ENCODE data around the gene HYCC1. TPM values are rescaled to one million over a fixed set of nuclear protein-coding genes. Genes with fewer than 3 reads are reported as not detected.

The HYCC1 gene
- total RNA-seq, 1 experiment from 2014 or later = 48.9 TPM

GRCh38 chr7:23026164-23026563 lies 12.2 kb upstream of the HYCC1 start:
- H3K36me3 Mint-ChIP-seq (ENCODE audit: insufficient read depth, unreplicated experiment) = no peaks in the 10 kb centered on the region
- H3K9me3 Mint-ChIP-seq (ENCODE audit: unreplicated experiment) = no peaks in the 10 kb centered on the region
- ChIA-PET POLR2A (interaction anchor here (0.6 to 2.0 kb wide), 6 partner anchors 11 to 167 kb away, joined by 3 to 6 read pairs (median 4); partner anchors contain the start of gene KLHL7), CTCF (interaction anchor here (0.5 to 2.2 kb wide), 8 partner anchors 8 to 450 kb away, joined by 3 to 17 read pairs (median 6); no protein-coding TSS in a partner anchor)
- DNase-seq (ENCODE audit: unreplicated experiment) = peak; percentile 75
- no peak for TF ChIP-seq CTCF (IDR thresholded peaks at IDR 0.05; ENCODE audit: unreplicated experiment)
- intact Hi-C loops (cut with micrococcal nuclease) = no loop called here
- no TSS peak for BruUV-seq (replicated peaks)
- H3K27ac Mint-ChIP-seq (ENCODE audit: low read depth, unreplicated experiment) = peak overlapping the region; percentile 28
- H3K27me3 Mint-ChIP-seq (ENCODE audit: insufficient read depth, unreplicated experiment) = no peaks in the 10 kb centered on the region
- peaks cover 27% of the 10 kb centered on the region for H3K4me1 Mint-ChIP-seq (ENCODE audit: insufficient read depth, unreplicated experiment)
- H3K4me3 Mint-ChIP-seq (ENCODE audit: unreplicated experiment) = no peak overlapping the region

DNA sequence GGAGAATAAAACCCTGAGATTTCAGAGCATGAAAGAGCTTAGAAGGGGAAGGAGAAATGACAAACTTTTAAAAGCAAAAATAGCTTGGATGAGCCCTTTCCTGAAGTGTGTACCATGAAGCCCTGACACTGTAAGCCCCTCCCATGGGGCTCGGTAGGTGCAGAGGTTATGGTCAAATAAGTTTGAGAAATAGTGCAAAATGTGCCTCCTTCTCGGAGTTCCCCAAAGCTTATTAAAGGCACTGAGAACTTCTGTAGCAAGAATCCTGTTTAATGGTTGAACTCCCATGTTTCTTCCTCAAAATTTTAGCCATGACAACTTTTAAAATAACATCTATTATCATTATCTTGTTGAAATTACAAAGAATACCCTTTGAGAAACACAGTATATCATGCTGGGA lies 10.5 kb upstream of the HYCC1 start:
- no peaks in the 10 kb centered on the region for H3K36me3 Mint-ChIP-seq (ENCODE audit: insufficient read depth, unreplicated experiment)
- intact Hi-C loops (cut with micrococcal nuclease) = no loop called here

DNA sequence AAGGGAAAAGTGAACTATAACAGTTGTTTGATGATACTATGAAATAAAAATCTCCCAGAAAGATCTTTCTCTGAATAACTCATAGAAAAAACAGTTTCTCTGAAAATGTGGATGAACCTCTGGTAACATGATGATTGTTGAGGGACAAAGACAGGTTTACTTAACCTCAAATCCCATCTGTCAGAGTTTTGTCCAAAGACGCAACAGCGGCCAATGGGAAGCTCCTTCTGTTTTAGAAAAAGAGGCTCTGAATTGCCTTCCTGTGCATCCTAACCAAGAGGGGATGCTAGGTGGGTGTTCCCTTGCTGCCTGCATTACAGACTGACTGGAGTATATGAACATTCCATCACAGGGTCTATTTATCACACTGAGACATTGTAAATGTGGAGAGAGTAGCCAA lies 8.9 kb upstream of the HYCC1 start:
- Mint-ChIP-seq H3K9me3 (ENCODE audit: unreplicated experiment) (peaks cover 6% of the 10 kb centered on the region), H3K27ac (ENCODE audit: low read depth, unreplicated experiment) (peak overlapping the region; percentile 51), H3K4me3 (ENCODE audit: unreplicated experiment) (no peak overlapping the region), H3K4me1 (ENCODE audit: insufficient read depth, unreplicated experiment) (peaks cover 46% of the 10 kb centered on the region), H3K36me3 (ENCODE audit: insufficient read depth, unreplicated experiment) (no peaks in the 10 kb centered on the region), H3K27me3 (ENCODE audit: insufficient read depth, unreplicated experiment) (no peaks in the 10 kb centered on the region)
- CTCF ChIA-PET = interaction anchor here (0.7 to 6.1 kb wide), 2 partner anchors 10 to 32 kb away, joined by 3 to 31 read pairs; no protein-coding TSS in a partner anchor
- no TSS peak for BruUV-seq (replicated peaks)
- TF ChIP-seq CTCF (IDR thresholded peaks at IDR 0.05; ENCODE audit: unreplicated experiment) = no peak
- POLR2A ChIA-PET = interaction anchor here (1.0 to 1.4 kb wide), 3 partner anchors 11 to 169 kb away, joined by 3 read pairs; no protein-coding TSS in a partner anchor
- DNase-seq (ENCODE audit: unreplicated experiment) = no peak
- intact Hi-C loops (cut with micrococcal nuclease) = no loop called here

More for the DNA sequence above, 10.5 kb upstream of the HYCC1 start:
- no peak for TF ChIP-seq CTCF (IDR thresholded peaks at IDR 0.05; ENCODE audit: unreplicated experiment)
- POLR2A ChIA-PET = interaction anchor here (0.5 to 0.6 kb wide), 2 partner anchors 14 to 18 kb away, joined by 3 read pairs; no protein-coding TSS in a partner anchor
- no peaks in the 10 kb centered on the region for H3K9me3 Mint-ChIP-seq (ENCODE audit: unreplicated experiment)
- no peak overlapping the region for H3K27ac Mint-ChIP-seq (ENCODE audit: low read depth, unreplicated experiment)
- no peaks in the 10 kb centered on the region for H3K27me3 Mint-ChIP-seq (ENCODE audit: insufficient read depth, unreplicated experiment)
- peaks cover 36% of the 10 kb centered on the region for H3K4me1 Mint-ChIP-seq (ENCODE audit: insufficient read depth, unreplicated experiment)
- no peak overlapping the region for H3K4me3 Mint-ChIP-seq (ENCODE audit: unreplicated experiment)
- CTCF ChIA-PET = interaction anchor here (0.6 to 6.1 kb wide), 6 partner anchors 30 to 464 kb away, joined by 3 to 31 read pairs (median 4); no protein-coding TSS in a partner anchor
- no peak for DNase-seq (ENCODE audit: unreplicated experiment)
- BruUV-seq (replicated peaks) = no TSS peak

- intact Hi-C loops (cut with micrococcal nuclease) = no loop called here
- peak overlapping the region; percentile 51 for H3K27ac Mint-ChIP-seq (ENCODE audit: low read depth, unreplicated experiment)
- no peak for TF ChIP-seq CTCF (IDR thresholded peaks at IDR 0.05; ENCODE audit: unreplicated experiment)
- no TSS peak for BruUV-seq (replicated peaks)
- peak overlapping the region; percentile 21 for H3K4me3 Mint-ChIP-seq (ENCODE audit: unreplicated experiment)
- peak; percentile 52 for DNase-seq (ENCODE audit: unreplicated experiment)
- no peaks in the 10 kb centered on the region for H3K36me3 Mint-ChIP-seq (ENCODE audit: insufficient read depth, unreplicated experiment)
- H3K4me1 Mint-ChIP-seq (ENCODE audit: insufficient read depth, unreplicated experiment) = peaks cover 46% of the 10 kb centered on the region
- POLR2A ChIA-PET = interaction anchor here (0.6 to 3.8 kb wide), 6 partner anchors 11 to 209 kb away, joined by 3 to 30 read pairs (median 3); partner anchors contain the start of gene HYCC1
- CTCF ChIA-PET = interaction anchor here (0.7 to 6.1 kb wide), 2 partner anchors 11 to 33 kb away, joined by 3 to 31 read pairs; no protein-coding TSS in a partner anchor
- H3K9me3 Mint-ChIP-seq (ENCODE audit: unreplicated experiment) = peaks cover 6% of the 10 kb centered on the region
- no peaks in the 10 kb centered on the region for H3K27me3 Mint-ChIP-seq (ENCODE audit: insufficient read depth, unreplicated experiment)
Observed at GRCh38 chr7:23022258-23022769, 8.4 kb upstream of the HYCC1 start.
